NT2/D1 (cell line): ENCODE results near the gene SSMEM1.

Experiments used
- SUZ12 ChIP-seq: IDR thresholded peaks from 2 replicates; pipeline ENCODE4 v1.6.1; 2011; ENCODE audit not compliant: insufficient read length, insufficient read depth; ENCODE audit errors: extremely low read depth
- ZNF274 ChIP-seq: IDR thresholded peaks from 2 replicates; pipeline ENCODE4 v1.6.1; 2011; ENCODE audit warnings: mild to moderate bottlenecking, low read depth, low read length

GRCh38 chr7:130221746-130222145, 14.1 kb downstream of the SSMEM1 start:
- no peak for TF ChIP-seq SUZ12
- TF ChIP-seq ZNF274: no peak
